ENCODE results near the gene FSTL4.

FSTL4 gene

GRCh38 chr5:133611357-133612248 lies 738 bp downstream of the FSTL4 start:
- in situ Hi-C loops (cut with MboI; ENCODE audit: low sequenced_read_pairs) = no loop called here

GRCh38 chr5:133610489-133611356 lies 1.6 kb downstream of the FSTL4 start:
- in situ Hi-C loops (cut with MboI; ENCODE audit: low sequenced_read_pairs) = no loop called here

- in situ Hi-C loops (cut with MboI; ENCODE audit: low sequenced_read_pairs) = no loop called here
These were observed 4.9 kb downstream of the FSTL4 start for GRCh38 chr5:133607451-133607850.

- in situ Hi-C loops (cut with MboI; ENCODE audit: low sequenced_read_pairs) = no loop called here
These were observed 5.5 kb downstream of the FSTL4 start for GRCh38 chr5:133606835-133607234.

GRCh38 chr5:133605323-133605722 lies 7.0 kb downstream of the FSTL4 start:
- in situ Hi-C loops (cut with MboI; ENCODE audit: low sequenced_read_pairs) = no loop called here

GRCh38 chr5:133603711-133604110 lies 8.6 kb downstream of the FSTL4 start:
- in situ Hi-C loops (cut with MboI; ENCODE audit: low sequenced_read_pairs) = no loop called here

GRCh38 chr5:133602835-133603380 lies 9.4 kb downstream of the FSTL4 start:
- in situ Hi-C loops (cut with MboI; ENCODE audit: low sequenced_read_pairs) = no loop called here

GRCh38 chr5:133599600-133599999 lies 12.7 kb downstream of the FSTL4 start:
- in situ Hi-C loops (cut with MboI; ENCODE audit: low sequenced_read_pairs) = no loop called here

- in situ Hi-C loops (cut with MboI; ENCODE audit: low sequenced_read_pairs) = no loop called here
These were observed 13.3 kb downstream of the FSTL4 start for GRCh38 chr5:133599044-133599443.

- in situ Hi-C loops (cut with MboI; ENCODE audit: low sequenced_read_pairs) = no loop called here
These were observed 16.3 kb downstream of the FSTL4 start for GRCh38 chr5:133596049-133596448.

- in situ Hi-C loops (cut with MboI; ENCODE audit: low sequenced_read_pairs) = no loop called here
These were observed 16.9 kb downstream of the FSTL4 start for GRCh38 chr5:133595465-133595864.

- in situ Hi-C loops (cut with MboI; ENCODE audit: low sequenced_read_pairs) = no loop called here
These were observed 23.1 kb downstream of the FSTL4 start for GRCh38 chr5:133589286-133589685.

- in situ Hi-C loops (cut with MboI; ENCODE audit: low sequenced_read_pairs) = no loop called here
These were observed 29.4 kb downstream of the FSTL4 start for GRCh38 chr5:133582971-133583370.

GRCh38 chr5:133581918-133582317 lies 30.4 kb downstream of the FSTL4 start:
- in situ Hi-C loops (cut with MboI; ENCODE audit: low sequenced_read_pairs) = no loop called here

GRCh38 chr5:133581348-133581747 lies 31.0 kb downstream of the FSTL4 start:
- in situ Hi-C loops (cut with MboI; ENCODE audit: low sequenced_read_pairs) = no loop called here

GRCh38 chr5:133580618-133581017 lies 31.7 kb downstream of the FSTL4 start:
- in situ Hi-C loops (cut with MboI; ENCODE audit: low sequenced_read_pairs) = no loop called here

- in situ Hi-C loops (cut with MboI; ENCODE audit: low sequenced_read_pairs) = no loop called here
These were observed 32.6 kb downstream of the FSTL4 start for GRCh38 chr5:133579766-133580165.

- in situ Hi-C loops (cut with MboI; ENCODE audit: low sequenced_read_pairs) = no loop called here
These were observed 43.0 kb downstream of the FSTL4 start for GRCh38 chr5:133569347-133569746.

GRCh38 chr5:133565993-133566392 lies 46.3 kb downstream of the FSTL4 start:
- in situ Hi-C loops (cut with MboI; ENCODE audit: low sequenced_read_pairs) = no loop called here

- in situ Hi-C loops (cut with MboI; ENCODE audit: low sequenced_read_pairs) = no loop called here
These were observed 47.3 kb downstream of the FSTL4 start for GRCh38 chr5:133564921-133565565.

GRCh38 chr5:133562554-133562953 lies 49.8 kb downstream of the FSTL4 start:
- in situ Hi-C loops (cut with MboI; ENCODE audit: low sequenced_read_pairs) = no loop called here

Data from hTERT RPE-1 (cell line).